ENCODE measurements around the gene CDCA4.

Gene CDCA4

GRCh38 chr14:104984056-104984894 is 36.6 kb downstream of the CDCA4 start:
- peak; percentile 18 for DNase-seq

GRCh38 chr14:104983231-104983721 is 37.6 kb downstream of the CDCA4 start:
- no peak for DNase-seq

GRCh38 chr14:104982548-104983230 is 38.2 kb downstream of the CDCA4 start:
- DNase-seq = no peak

GRCh38 chr14:104981699-104982541 is 39.0 kb downstream of the CDCA4 start:
- DNase-seq = peak; percentile 82

GRCh38 chr14:104980611-104981531 is 40.0 kb downstream of the CDCA4 start:
- peak; percentile 27 for DNase-seq

GRCh38 chr14:104979758-104980610 is 40.9 kb downstream of the CDCA4 start:
- DNase-seq = no peak

- DNase-seq = no peak
Measured at GRCh38 chr14:104978746-104979691, 41.9 kb downstream of the CDCA4 start.

- peak; percentile 81 for DNase-seq
Measured at GRCh38 chr14:104977681-104978653, 42.9 kb downstream of the CDCA4 start, which contains the start of gene AHNAK2. Gene AHNAK2, minus strand, starts transcription at chr14:104978374. Its CDS starts 137 bp downstream, at chr14:104978237.

GRCh38 chr14:104977008-104977680 is 43.7 kb downstream of the CDCA4 start:
- DNase-seq = no peak

- peak; percentile 78 for DNase-seq
Measured at GRCh38 chr14:104976198-104977007, 44.5 kb downstream of the CDCA4 start.

- DNase-seq = peak; percentile 35
Measured at GRCh38 chr14:104975481-104976197, 45.2 kb downstream of the CDCA4 start.

GRCh38 chr14:104974665-104975390 is 46.1 kb downstream of the CDCA4 start:
- no peak for DNase-seq

- no peak for DNase-seq
Measured at GRCh38 chr14:104974146-104974541, 46.7 kb downstream of the CDCA4 start.

GRCh38 chr14:104973385-104974145 is 47.3 kb downstream of the CDCA4 start:
- peak; percentile 89 for DNase-seq

GRCh38 chr14:104973135-104973384 is 47.8 kb downstream of the CDCA4 start:
- DNase-seq = no peak

All from right hindlimb (tissue), 1 donor.